ENCODE data around the gene TLR8.

The TLR8 gene

DNA sequence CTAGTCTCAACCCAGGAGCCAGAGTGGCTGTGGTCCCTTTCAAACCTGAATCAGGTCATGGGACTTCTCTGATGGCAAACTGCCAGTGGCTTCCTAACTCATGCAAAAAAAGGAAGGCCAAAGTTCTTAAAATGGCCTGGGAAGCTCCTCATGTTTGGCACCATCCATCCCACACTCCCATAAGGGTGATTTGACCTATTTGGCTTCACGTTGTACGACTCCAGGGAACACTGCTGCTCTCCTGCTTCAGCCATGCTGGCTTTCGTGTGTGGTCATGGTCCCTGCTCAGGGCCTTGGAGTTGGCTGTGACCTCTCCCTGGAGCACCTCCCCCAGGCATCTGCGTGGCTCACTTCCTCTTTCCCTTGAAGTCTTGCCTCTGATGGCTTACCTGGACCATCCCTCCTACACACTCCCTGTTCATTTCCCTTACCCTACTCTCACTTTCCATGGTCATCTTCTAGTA lies 55.7 kb downstream of the TLR8 start:
- TF ChIP-seq GATA2 (IDR thresholded peaks at IDR 0.05; ENCODE audit: low read depth, low read length) (no peak), GATA3 (IDR thresholded peaks at IDR 0.05; ENCODE audit: low read depth, low read length) (no peak)

DNA sequence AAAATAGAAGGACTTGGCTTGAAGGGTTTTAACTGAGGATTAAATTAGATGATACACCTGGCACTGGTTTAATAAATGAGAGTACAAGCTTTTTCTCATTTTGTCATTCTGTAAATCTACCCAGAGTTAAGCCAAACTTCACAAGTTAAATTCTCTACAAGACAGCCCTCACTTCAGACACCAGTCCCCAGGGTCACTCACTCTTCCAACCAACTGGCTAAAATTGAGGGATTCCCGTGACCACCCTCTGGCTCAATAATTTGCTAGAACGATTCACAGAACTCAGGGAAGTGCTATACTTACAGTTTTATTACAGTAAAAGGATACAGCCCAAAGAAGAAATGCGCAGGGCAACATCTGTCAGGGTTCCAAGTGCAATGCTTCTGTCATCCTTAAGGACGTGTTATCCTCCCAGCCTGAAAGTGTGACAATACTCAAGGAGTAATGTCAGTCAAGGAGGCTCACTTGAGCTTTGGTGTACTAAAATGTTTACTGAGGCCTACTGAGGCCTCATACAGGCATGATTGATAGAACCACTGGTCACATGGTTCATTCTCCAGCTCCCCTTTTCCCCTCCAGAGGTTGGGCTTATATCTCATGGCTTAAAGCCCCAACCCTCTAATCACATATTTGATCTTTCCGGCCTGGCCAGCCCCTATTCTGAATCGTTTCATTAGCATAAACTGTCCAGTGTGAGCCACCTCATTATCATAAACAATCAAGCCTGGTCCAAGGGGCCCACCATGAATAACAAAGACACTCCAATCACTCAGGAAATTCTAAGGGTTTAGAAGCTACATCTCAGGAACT lies 58.9 kb downstream of the TLR8 start:
- no peak for TF ChIP-seq GATA3 (IDR thresholded peaks at IDR 0.05; ENCODE audit: low read depth, low read length)
- TF ChIP-seq GATA2 (IDR thresholded peaks at IDR 0.05; ENCODE audit: low read depth, low read length): no peak

GRCh38 chrX:12966151-12966550 lies 59.7 kb downstream of the TLR8 start:
- no peak for TF ChIP-seq GATA2 (IDR thresholded peaks at IDR 0.05; ENCODE audit: low read depth, low read length)
- no peak for TF ChIP-seq GATA3 (IDR thresholded peaks at IDR 0.05; ENCODE audit: low read depth, low read length)

DNA sequence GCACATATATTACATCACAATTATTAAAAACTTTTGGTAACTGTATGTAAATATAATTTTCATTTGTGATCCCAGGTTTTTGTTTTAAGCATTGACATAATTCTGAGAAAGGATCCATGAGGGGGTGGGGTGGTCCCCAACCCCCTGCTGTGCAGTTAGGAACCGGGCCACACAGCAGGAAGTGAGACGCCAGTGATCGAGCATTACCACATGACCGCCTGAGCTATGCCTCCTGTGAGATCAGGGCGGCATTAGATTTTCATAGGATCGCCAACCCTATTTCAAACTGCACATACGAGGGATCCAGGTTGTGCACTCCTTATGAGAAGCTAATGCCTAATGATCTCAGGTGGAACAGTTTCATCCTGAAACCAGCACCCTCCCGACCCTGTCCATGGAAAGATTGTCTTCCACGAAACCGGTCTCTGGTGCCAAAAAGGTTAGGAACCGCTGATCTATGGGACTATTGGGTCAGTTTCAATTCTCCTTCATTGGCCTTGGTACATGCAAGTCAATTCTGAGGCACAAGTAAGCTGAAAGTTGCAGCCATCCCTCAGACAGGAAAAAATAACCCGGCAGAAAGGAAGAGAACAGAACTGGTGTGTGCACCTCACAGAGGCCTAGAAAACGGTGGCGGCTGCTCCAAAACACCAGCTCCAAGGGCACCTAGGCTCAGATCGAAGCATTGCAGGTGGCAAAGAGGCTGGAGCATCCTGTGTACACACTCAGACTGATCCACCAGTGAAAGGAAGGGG lies 61.5 kb downstream of the TLR8 start:
- no peak for TF ChIP-seq GATA2 (IDR thresholded peaks at IDR 0.05; ENCODE audit: low read depth, low read length)
- TF ChIP-seq GATA3 (IDR thresholded peaks at IDR 0.05; ENCODE audit: low read depth, low read length): no peak

GRCh38 chrX:12970691-12971202 lies 64.3 kb downstream of the TLR8 start:
- no peak for TF ChIP-seq GATA2 (IDR thresholded peaks at IDR 0.05; ENCODE audit: low read depth, low read length)
- TF ChIP-seq GATA3 (IDR thresholded peaks at IDR 0.05; ENCODE audit: low read depth, low read length): no peak

- TF ChIP-seq GATA3 (IDR thresholded peaks at IDR 0.05; ENCODE audit: low read depth, low read length) (no peak), GATA2 (IDR thresholded peaks at IDR 0.05; ENCODE audit: low read depth, low read length) (no peak)
These were observed 65.0 kb downstream of the TLR8 start for GRCh38 chrX:12971282-12972003.

GRCh38 chrX:12972243-12972642 lies 65.8 kb downstream of the TLR8 start:
- no peak for TF ChIP-seq GATA2 (IDR thresholded peaks at IDR 0.05; ENCODE audit: low read depth, low read length)
- no peak for TF ChIP-seq GATA3 (IDR thresholded peaks at IDR 0.05; ENCODE audit: low read depth, low read length)
